Measurements from ENCODE around the gene SEMA4B.

DNA sequence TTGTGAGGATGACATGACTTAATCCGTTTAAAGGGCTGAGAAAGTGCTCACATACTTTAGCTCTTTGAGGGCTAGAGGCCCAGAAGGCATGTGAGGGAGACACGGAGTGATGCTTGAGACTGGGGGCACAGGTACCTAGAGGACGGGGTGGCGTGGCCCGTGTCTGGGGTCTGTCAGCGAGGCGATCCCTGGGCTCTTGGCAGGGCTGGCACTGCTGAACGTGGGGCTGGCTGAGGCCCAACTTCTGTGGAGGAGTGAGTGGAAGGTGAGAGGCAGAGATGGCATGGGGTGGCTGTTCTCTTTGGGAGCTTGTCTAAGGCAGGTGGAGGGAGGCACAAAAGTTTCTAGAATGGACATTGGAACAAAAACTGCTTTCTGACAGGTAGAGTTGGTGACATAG lies 9.5 kb downstream of the SEMA4B start:
- TF ChIP-seq HCFC1 (IDR thresholded peaks at IDR 0.05; ENCODE audit: low read length) (no peak), SUZ12 (IDR thresholded peaks at IDR 0.05; ENCODE audit: unreplicated experiment) (no peak), RAD51 (IDR thresholded peaks at IDR 0.05) (no peak), TARDBP (IDR thresholded peaks at IDR 0.05; ENCODE audit: borderline replicate concordance) (no peak)
- TF ChIP-seq, protein P1, sequence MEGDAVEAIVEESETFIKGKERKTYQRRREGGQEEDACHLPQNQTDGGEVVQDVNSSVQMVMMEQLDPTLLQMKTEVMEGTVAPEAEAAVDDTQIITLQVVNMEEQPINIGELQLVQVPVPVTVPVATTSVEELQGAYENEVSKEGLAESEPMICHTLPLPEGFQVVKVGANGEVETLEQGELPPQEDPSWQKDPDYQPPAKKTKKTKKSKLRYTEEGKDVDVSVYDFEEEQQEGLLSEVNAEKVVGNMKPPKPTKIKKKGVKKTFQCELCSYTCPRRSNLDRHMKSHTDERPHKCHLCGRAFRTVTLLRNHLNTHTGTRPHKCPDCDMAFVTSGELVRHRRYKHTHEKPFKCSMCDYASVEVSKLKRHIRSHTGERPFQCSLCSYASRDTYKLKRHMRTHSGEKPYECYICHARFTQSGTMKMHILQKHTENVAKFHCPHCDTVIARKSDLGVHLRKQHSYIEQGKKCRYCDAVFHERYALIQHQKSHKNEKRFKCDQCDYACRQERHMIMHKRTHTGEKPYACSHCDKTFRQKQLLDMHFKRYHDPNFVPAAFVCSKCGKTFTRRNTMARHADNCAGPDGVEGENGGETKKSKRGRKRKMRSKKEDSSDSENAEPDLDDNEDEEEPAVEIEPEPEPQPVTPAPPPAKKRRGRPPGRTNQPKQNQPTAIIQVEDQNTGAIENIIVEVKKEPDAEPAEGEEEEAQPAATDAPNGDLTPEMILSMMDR (IDR thresholded peaks at IDR 0.05 in 2 of 3, conservative IDR thresholded peaks at IDR 0.05 in 1 of 3; ENCODE audit: control insufficient read depth in 2 of 3, extremely low read depth in 1 of 3, insufficient read depth in 1 of 3, low read depth in 3 of 3, low read length in 3 of 3) = no peak
- TF ChIP-seq, protein P2, sequence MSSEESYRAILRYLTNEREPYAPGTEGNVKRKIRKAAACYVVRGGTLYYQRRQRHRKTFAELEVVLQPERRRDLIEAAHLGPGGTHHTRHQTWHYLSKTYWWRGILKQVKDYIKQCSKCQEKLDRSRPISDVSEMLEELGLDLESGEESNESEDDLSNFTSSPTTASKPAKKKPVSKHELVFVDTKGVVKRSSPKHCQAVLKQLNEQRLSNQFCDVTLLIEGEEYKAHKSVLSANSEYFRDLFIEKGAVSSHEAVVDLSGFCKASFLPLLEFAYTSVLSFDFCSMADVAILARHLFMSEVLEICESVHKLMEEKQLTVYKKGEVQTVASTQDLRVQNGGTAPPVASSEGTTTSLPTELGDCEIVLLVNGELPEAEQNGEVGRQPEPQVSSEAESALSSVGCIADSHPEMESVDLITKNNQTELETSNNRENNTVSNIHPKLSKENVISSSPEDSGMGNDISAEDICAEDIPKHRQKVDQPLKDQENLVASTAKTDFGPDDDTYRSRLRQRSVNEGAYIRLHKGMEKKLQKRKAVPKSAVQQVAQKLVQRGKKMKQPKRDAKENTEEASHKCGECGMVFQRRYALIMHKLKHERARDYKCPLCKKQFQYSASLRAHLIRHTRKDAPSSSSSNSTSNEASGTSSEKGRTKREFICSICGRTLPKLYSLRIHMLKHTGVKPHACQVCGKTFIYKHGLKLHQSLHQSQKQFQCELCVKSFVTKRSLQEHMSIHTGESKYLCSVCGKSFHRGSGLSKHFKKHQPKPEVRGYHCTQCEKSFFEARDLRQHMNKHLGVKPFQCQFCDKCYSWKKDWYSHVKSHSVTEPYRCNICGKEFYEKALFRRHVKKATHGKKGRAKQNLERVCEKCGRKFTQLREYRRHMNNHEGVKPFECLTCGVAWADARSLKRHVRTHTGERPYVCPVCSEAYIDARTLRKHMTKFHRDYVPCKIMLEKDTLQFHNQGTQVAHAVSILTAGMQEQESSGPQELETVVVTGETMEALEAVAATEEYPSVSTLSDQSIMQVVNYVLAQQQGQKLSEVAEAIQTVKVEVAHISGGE (CRISPR knock-in tag; IDR thresholded peaks at IDR 0.05) = no peak
- TF ChIP-seq, protein P3, sequence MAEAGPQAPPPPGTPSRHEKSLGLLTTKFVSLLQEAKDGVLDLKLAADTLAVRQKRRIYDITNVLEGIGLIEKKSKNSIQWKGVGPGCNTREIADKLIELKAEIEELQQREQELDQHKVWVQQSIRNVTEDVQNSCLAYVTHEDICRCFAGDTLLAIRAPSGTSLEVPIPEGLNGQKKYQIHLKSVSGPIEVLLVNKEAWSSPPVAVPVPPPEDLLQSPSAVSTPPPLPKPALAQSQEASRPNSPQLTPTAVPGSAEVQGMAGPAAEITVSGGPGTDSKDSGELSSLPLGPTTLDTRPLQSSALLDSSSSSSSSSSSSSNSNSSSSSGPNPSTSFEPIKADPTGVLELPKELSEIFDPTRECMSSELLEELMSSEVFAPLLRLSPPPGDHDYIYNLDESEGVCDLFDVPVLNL (IDR thresholded peaks at IDR 0.05; ENCODE audit: low read depth, low read length) = no peak
